Measurements from ENCODE around the gene ETV2. TPM values are rescaled to one million over a fixed set of nuclear protein-coding genes. Genes with fewer than 3 reads are reported as not detected.
"Not testable (repeated sequence)": the region's sequence is repeated elsewhere in the genome, so short reads cannot be mapped to it uniquely, and the experiment has no call there.

Gene ETV2
- total and polyA plus RNA-seq, 2 of the 4 experiments (the other 2 are of a cell fraction) = 1.2 TPM; not detected in 1

DNA sequence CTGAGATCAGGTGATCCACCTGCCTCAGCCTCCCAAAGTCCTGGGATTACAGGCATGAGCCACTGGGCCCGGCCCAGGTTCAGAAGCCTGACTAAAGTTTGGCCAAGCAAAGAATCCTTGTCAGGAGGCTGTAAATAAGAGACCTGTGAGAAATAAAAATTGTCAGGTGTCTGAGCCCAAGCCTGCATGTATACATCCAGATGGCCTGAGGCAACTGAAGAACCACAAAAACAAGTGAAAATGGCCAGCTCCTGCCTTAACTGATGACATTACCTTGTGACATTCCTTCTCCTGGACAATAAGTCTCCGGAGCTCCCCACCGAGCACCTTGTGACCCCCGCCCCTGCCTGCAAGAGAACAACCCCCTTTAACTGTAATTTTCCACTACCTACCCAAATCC is 37.1 kb upstream of the ETV2 start:
- H2AFZ ChIP-seq (replicated peaks; ENCODE audit: low read length, poor library complexity); H4K8ac ChIP-seq (ENCODE audit: low read depth in 2 of 2, low read length in 2 of 2); H3K4me2 ChIP-seq (ENCODE audit: low read depth, low read length); H3K36me3 ChIP-seq (ENCODE audit: control insufficient read depth, insufficient read depth, low read length); H2AK9ac ChIP-seq (replicated peaks; ENCODE audit: low read depth, low read length, poor library complexity); H2BK20ac ChIP-seq (ENCODE audit: low read depth, low read length); H4K20me1 ChIP-seq (ENCODE audit: insufficient read depth, low read length); H3K14ac ChIP-seq (replicated peaks; ENCODE audit: low read depth, low read length); dilution Hi-C loops (cut with HindIII; ENCODE audit: low sequenced_read_pairs, unreplicated experiment); POLR2A ChIA-PET (ENCODE audit: unreplicated experiment); H3K27me3 ChIP-seq (ENCODE audit: control insufficient read depth, insufficient read depth, low read length); ATAC-seq (ENCODE audit: low read depth); H3K18ac ChIP-seq (ENCODE audit: low read depth, low read length); H2BK120ac ChIP-seq (ENCODE audit: low read depth, low read length); H3K4me3 ChIP-seq (ENCODE audit: insufficient read depth, low read depth, low read length); H4K5ac ChIP-seq (ENCODE audit: low read depth, low read length); H3K4ac ChIP-seq (ENCODE audit: low read depth, low read length); H3K9me3 ChIP-seq (ENCODE audit: control insufficient read depth, insufficient read depth, low read length); H3K27ac ChIP-seq (ENCODE audit: insufficient read depth, low read length); H3K9me1 ChIP-seq (ENCODE audit: insufficient read depth, low read length); in situ Hi-C loops (cut with MboI; ENCODE audit: low sequenced_read_pairs); H2AK5ac ChIP-seq (ENCODE audit: low read depth, low read length); H3K79me1 ChIP-seq (ENCODE audit: low read depth in 1 of 2, low read length in 2 of 2); BruUV-seq (replicated peaks); H3K56ac ChIP-seq (ENCODE audit: extremely low read depth, insufficient read depth, low read length); H3K9ac ChIP-seq (ENCODE audit: low read depth, low read length); H2BK15ac ChIP-seq (ENCODE audit: low read depth, low read length); intact Hi-C loops (cut with micrococcal nuclease); H4K91ac ChIP-seq (ENCODE audit: insufficient read depth, low read depth, low read length); DNase-seq; H3K23ac ChIP-seq (ENCODE audit: low read depth, low read length); CTCF ChIA-PET; H2BK5ac ChIP-seq (ENCODE audit: low read depth, low read length, poor library complexity, severe bottlenecking); H3K4me1 ChIP-seq (ENCODE audit: control insufficient read depth, insufficient read depth, low read length): not testable (repeated sequence)
- no CpG with 5 or more reads among the region's 4 CpGs for WGBS, 2 experiments (ENCODE audit: extremely low coverage in 2 of 2, insufficient read length in 1 of 2)

DNA sequence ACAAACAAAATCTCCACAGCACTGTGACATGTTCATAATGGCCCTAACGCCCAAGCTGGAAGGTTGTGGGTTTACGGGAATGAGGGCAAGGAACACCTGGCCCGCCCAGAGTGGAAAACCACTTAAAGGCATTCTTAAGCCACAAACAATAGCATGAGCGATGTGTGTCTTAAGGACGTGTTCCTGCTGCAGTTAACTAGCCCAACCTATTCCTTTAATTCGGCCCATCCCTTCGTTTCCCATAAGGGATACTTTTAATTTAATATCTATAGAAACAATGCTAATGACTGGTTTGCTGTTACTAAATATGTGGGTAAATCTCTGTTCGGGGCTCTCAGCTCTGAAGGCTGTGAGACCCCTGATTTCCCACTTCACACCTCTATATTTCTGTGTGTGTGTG is 34.4 kb upstream of the ETV2 start:
- H2BK120ac ChIP-seq (ENCODE audit: low read depth, low read length); H3K4me2 ChIP-seq (ENCODE audit: low read depth, low read length); H4K8ac ChIP-seq (ENCODE audit: low read depth in 2 of 2, low read length in 2 of 2); H2BK5ac ChIP-seq (ENCODE audit: low read depth, low read length, poor library complexity, severe bottlenecking); H2AK5ac ChIP-seq (ENCODE audit: low read depth, low read length); BruUV-seq (replicated peaks); H3K9ac ChIP-seq (ENCODE audit: low read depth, low read length); ATAC-seq (ENCODE audit: low read depth); H3K18ac ChIP-seq (ENCODE audit: low read depth, low read length); H3K4me1 ChIP-seq (ENCODE audit: control insufficient read depth, insufficient read depth, low read length); H3K23ac ChIP-seq (ENCODE audit: low read depth, low read length); H3K4ac ChIP-seq (ENCODE audit: low read depth, low read length); POLR2A ChIA-PET (ENCODE audit: unreplicated experiment); intact Hi-C loops (cut with micrococcal nuclease); DNase-seq; H2AFZ ChIP-seq (replicated peaks; ENCODE audit: low read length, poor library complexity); H4K5ac ChIP-seq (ENCODE audit: low read depth, low read length); H3K9me1 ChIP-seq (ENCODE audit: insufficient read depth, low read length); H3K14ac ChIP-seq (replicated peaks; ENCODE audit: low read depth, low read length); H3K27me3 ChIP-seq (ENCODE audit: control insufficient read depth, insufficient read depth, low read length); H3K27ac ChIP-seq (ENCODE audit: insufficient read depth, low read length); H3K79me1 ChIP-seq (ENCODE audit: low read depth in 1 of 2, low read length in 2 of 2); H3K4me3 ChIP-seq (ENCODE audit: insufficient read depth, low read depth, low read length); H4K91ac ChIP-seq (ENCODE audit: insufficient read depth, low read depth, low read length); H4K20me1 ChIP-seq (ENCODE audit: insufficient read depth, low read length); H2BK15ac ChIP-seq (ENCODE audit: low read depth, low read length); dilution Hi-C loops (cut with HindIII; ENCODE audit: low sequenced_read_pairs, unreplicated experiment); in situ Hi-C loops (cut with MboI; ENCODE audit: low sequenced_read_pairs); H2BK20ac ChIP-seq (ENCODE audit: low read depth, low read length); H3K56ac ChIP-seq (ENCODE audit: extremely low read depth, insufficient read depth, low read length); H3K9me3 ChIP-seq (ENCODE audit: control insufficient read depth, insufficient read depth, low read length); H3K36me3 ChIP-seq (ENCODE audit: control insufficient read depth, insufficient read depth, low read length); H2AK9ac ChIP-seq (replicated peaks; ENCODE audit: low read depth, low read length, poor library complexity): not testable (repeated sequence)
- CTCF ChIA-PET = interaction anchor here (1.0 kb wide), 1 partner anchor 36 kb away, joined by 3 read pairs; no protein-coding TSS in a partner anchor
- no CpG with 5 or more reads among the region's 8 CpGs for WGBS, 2 experiments (ENCODE audit: extremely low coverage in 2 of 2, insufficient read length in 1 of 2)
